ENCODE results near the gene SAMD10. TPM values are rescaled to one million over a fixed set of nuclear protein-coding genes. Genes with fewer than 3 reads are reported as not detected.
"Not testable (repeated sequence)": the region's sequence is repeated elsewhere in the genome, so short reads cannot be mapped to it uniquely, and the experiment has no call there.

Gene SAMD10
- total RNA-seq, 2 donors from 2014 or later: 33.3 to 33.6 TPM

GRCh38 chr20:63978319-63979228 is 868 bp downstream of the SAMD10 start:
- peak; percentile 94 for DNase-seq (ENCODE audit: low spot score)
- Mint-ChIP-seq H3K9me3 (no peaks in the 10 kb centered on the region), H3K4me3 (peak overlapping the region; percentile 79), H3K27me3 (no peaks in the 10 kb centered on the region), H3K27ac (peak overlapping the region; percentile 43 to 87), H3K4me1 (ENCODE audit: low read depth in 2 of 2) (peaks cover 66 to 69% of the 10 kb centered on the region in 2 donors), H3K36me3 (peaks cover 16% of the 10 kb centered on the region)
- ATAC-seq: peak; percentile 51 to 73

- peaks cover 12% of the 10 kb centered on the region for H3K36me3 Mint-ChIP-seq
- no peaks in the 10 kb centered on the region for H3K27me3 Mint-ChIP-seq
- DNase-seq (ENCODE audit: low spot score) (peak; percentile 87), ATAC-seq (peak; percentile 72 to 73)
- peaks cover 66 to 72% of the 10 kb centered on the region in 2 donors for H3K4me1 Mint-ChIP-seq (ENCODE audit: low read depth in 2 of 2)
- peak overlapping the region; percentile 43 to 87 for H3K27ac Mint-ChIP-seq
- H3K4me3 Mint-ChIP-seq: peak overlapping the region; percentile 79
- H3K9me3 Mint-ChIP-seq: no peaks in the 10 kb centered on the region
These were observed 1.6 kb downstream of the SAMD10 start for GRCh38 chr20:63977739-63978276.

- Mint-ChIP-seq H3K4me3 (peak overlapping the region; percentile 79), H3K9me3 (no peaks in the 10 kb centered on the region), H3K27ac (peak overlapping the region; percentile 43 to 87), H3K27me3 (no peaks in the 10 kb centered on the region), H3K4me1 (ENCODE audit: low read depth in 2 of 2) (peaks cover 62 to 68% of the 10 kb centered on the region in 2 donors), H3K36me3 (peaks cover 9% of the 10 kb centered on the region)
- no peak for ATAC-seq
- DNase-seq (ENCODE audit: low spot score): no peak
These were observed 2.3 kb downstream of the SAMD10 start for GRCh38 chr20:63976980-63977738.

- ATAC-seq; H3K9me3 Mint-ChIP-seq; DNase-seq (ENCODE audit: low spot score); H3K36me3 Mint-ChIP-seq; H3K27me3 Mint-ChIP-seq: not testable (repeated sequence)
- Mint-ChIP-seq H3K4me3 (peak overlapping the region; percentile 79), H3K27ac (peak overlapping the region; percentile 43 to 87), H3K4me1 (ENCODE audit: low read depth in 2 of 2) (peaks cover 57 to 62% of the 10 kb centered on the region in 2 donors)
These were observed 2.9 kb downstream of the SAMD10 start for GRCh38 chr20:63976511-63976910.

- no peak for DNase-seq (ENCODE audit: low spot score)
- Mint-ChIP-seq H3K36me3 (peaks cover 9% of the 10 kb centered on the region), H3K27ac (peak overlapping the region; percentile 26 to 38), H3K4me1 (ENCODE audit: low read depth in 2 of 2) (peaks cover 45 to 47% of the 10 kb centered on the region in 2 donors), H3K27me3 (no peaks in the 10 kb centered on the region), H3K4me3 (no peak overlapping the region), H3K9me3 (no peaks in the 10 kb centered on the region)
- no peak for ATAC-seq
These were observed 4.8 kb downstream of the SAMD10 start for GRCh38 chr20:63974402-63975200.

GRCh38 chr20:63973636-63974401 is 5.6 kb downstream of the SAMD10 start:
- Mint-ChIP-seq H3K9me3 (no peaks in the 10 kb centered on the region), H3K27ac (peak overlapping the region; percentile 26 to 38), H3K4me3 (peak overlapping the region; percentile 13)

GRCh38 chr20:63973160-63973479 is 6.3 kb downstream of the SAMD10 start:
- Mint-ChIP-seq H3K36me3 (peaks cover 9% of the 10 kb centered on the region), H3K27me3 (no peaks in the 10 kb centered on the region), H3K4me3 (peak overlapping the region; percentile 13), H3K27ac (no peak overlapping the region), H3K4me1 (ENCODE audit: low read depth in 2 of 2) (peaks cover 42 to 50% of the 10 kb centered on the region in 2 donors), H3K9me3 (no peaks in the 10 kb centered on the region)
- ATAC-seq (no peak), DNase-seq (ENCODE audit: low spot score) (no peak)

More at GRCh38 chr20:63973636-63974401, 5.6 kb downstream of the SAMD10 start:
- Mint-ChIP-seq H3K36me3 (peaks cover 9% of the 10 kb centered on the region), H3K27me3 (no peaks in the 10 kb centered on the region), H3K4me1 (ENCODE audit: low read depth in 2 of 2) (peaks cover 47 to 48% of the 10 kb centered on the region in 2 donors)
- peak; percentile 48 to 63 for ATAC-seq
- peak; percentile 83 for DNase-seq (ENCODE audit: low spot score)

- ATAC-seq (no peak), DNase-seq (ENCODE audit: low spot score) (no peak)
- Mint-ChIP-seq H3K36me3 (peaks cover 9% of the 10 kb centered on the region), H3K27me3 (no peaks in the 10 kb centered on the region), H3K27ac (no peak overlapping the region), H3K4me3 (no peak overlapping the region), H3K4me1 (ENCODE audit: low read depth in 2 of 2) (peaks cover 36 to 45% of the 10 kb centered on the region in 2 donors), H3K9me3 (no peaks in the 10 kb centered on the region)
These were observed 6.9 kb downstream of the SAMD10 start for GRCh38 chr20:63972312-63973159.

- peaks cover 30 to 39% of the 10 kb centered on the region in 2 donors for H3K4me1 Mint-ChIP-seq (ENCODE audit: low read depth in 2 of 2)
- not testable (repeated sequence) for H3K9me3 Mint-ChIP-seq; H3K27me3 Mint-ChIP-seq; ATAC-seq; DNase-seq (ENCODE audit: low spot score); H3K27ac Mint-ChIP-seq; H3K36me3 Mint-ChIP-seq
- H3K4me3 Mint-ChIP-seq: peak overlapping the region; percentile 10
These were observed 7.5 kb downstream of the SAMD10 start for GRCh38 chr20:63971960-63972311.

GRCh38 chr20:63970714-63971431 is 8.6 kb downstream of the SAMD10 start:
- no peak for DNase-seq (ENCODE audit: low spot score)
- H3K36me3 Mint-ChIP-seq: peaks cover under 1% of the 10 kb centered on the region

GRCh38 chr20:63969838-63970713 is 9.4 kb downstream of the SAMD10 start, which contains the start of gene ZNF512B:
TSS of gene ZNF512B (minus strand) at chr20:63969930. CDS start at chr20:63967950, 1,980 bp downstream.
- peak; percentile 68 to 69 for ATAC-seq
- H3K36me3 Mint-ChIP-seq: no peaks in the 10 kb centered on the region
- no peaks in the 10 kb centered on the region for H3K9me3 Mint-ChIP-seq
- peak within 1 kb of the TSS; percentile 31 to 76 for H3K27ac Mint-ChIP-seq
- peak within 1 kb of the TSS; percentile 81 for H3K4me3 Mint-ChIP-seq
- H3K27me3 Mint-ChIP-seq: no peaks in the 10 kb centered on the region
- DNase-seq (ENCODE audit: low spot score): peak; percentile 72
- peaks cover 18 to 29% of the 10 kb centered on the region in 2 donors for H3K4me1 Mint-ChIP-seq (ENCODE audit: low read depth in 2 of 2)

More at GRCh38 chr20:63970714-63971431, 8.6 kb downstream of the SAMD10 start:
- peaks cover 19 to 30% of the 10 kb centered on the region in 2 donors for H3K4me1 Mint-ChIP-seq (ENCODE audit: low read depth in 2 of 2)
- peak overlapping the region; percentile 52 for H3K4me3 Mint-ChIP-seq
- H3K27ac Mint-ChIP-seq: peak overlapping the region in 1 of 2 donors; percentile 73
- H3K27me3 Mint-ChIP-seq: no peaks in the 10 kb centered on the region
- no peaks in the 10 kb centered on the region for H3K9me3 Mint-ChIP-seq
- no peak for ATAC-seq

All from natural killer cell treated with Interleukin-12 subunit alpha and Interleukin-12 subunit beta and Interleukin-15 and Interleukin-18, amount 100 ng/mL, for 72 hours (primary cell).